ENCODE results near the gene TBCK.

DNA sequence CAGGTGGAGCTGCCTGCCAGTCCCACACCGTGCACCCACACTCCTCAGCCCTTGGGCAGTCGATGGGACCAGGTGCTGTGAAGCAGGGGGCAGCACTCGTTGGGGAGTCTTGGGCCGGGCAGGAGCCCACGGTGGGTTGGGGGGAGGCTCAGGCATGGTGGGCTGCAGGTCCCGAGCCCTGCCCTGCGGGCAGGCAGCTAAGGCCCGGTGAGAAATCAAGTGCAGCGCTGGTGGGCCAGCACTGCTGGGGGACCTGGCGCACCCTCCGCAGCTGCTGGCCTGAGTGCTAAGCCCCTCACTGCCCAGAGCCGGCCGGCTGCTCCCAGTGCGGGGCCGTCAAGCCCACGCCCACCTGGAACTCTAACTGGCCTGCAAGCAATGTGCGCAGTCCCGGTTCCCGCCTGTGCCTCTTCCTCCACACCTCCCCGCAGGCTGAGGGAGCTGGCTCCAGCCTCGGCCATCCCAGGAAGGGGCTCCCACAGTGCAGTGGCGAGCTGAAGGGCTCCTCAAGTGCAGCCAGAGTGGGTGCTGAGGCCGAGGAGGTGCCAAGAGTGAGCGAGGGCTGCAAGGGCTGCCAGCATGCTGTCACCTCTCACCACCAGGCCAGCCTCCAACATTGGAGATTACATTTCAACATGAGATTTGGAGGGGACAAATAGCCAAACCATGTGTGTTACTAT, 223.5 kb downstream of the TBCK start:
- TF ChIP-seq, protein P1, sequence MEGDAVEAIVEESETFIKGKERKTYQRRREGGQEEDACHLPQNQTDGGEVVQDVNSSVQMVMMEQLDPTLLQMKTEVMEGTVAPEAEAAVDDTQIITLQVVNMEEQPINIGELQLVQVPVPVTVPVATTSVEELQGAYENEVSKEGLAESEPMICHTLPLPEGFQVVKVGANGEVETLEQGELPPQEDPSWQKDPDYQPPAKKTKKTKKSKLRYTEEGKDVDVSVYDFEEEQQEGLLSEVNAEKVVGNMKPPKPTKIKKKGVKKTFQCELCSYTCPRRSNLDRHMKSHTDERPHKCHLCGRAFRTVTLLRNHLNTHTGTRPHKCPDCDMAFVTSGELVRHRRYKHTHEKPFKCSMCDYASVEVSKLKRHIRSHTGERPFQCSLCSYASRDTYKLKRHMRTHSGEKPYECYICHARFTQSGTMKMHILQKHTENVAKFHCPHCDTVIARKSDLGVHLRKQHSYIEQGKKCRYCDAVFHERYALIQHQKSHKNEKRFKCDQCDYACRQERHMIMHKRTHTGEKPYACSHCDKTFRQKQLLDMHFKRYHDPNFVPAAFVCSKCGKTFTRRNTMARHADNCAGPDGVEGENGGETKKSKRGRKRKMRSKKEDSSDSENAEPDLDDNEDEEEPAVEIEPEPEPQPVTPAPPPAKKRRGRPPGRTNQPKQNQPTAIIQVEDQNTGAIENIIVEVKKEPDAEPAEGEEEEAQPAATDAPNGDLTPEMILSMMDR (IDR thresholded peaks at IDR 0.05) = no peak
- no peak for TF ChIP-seq EZH2 (IDR thresholded peaks at IDR 0.05; ENCODE audit: borderline replicate concordance, insufficient read depth, low read depth, low read length, poor library complexity, severe bottlenecking)

Measured in B cell (primary cell).